ENCODE data around the gene RAB11FIP4. TPM values are rescaled to one million over a fixed set of nuclear protein-coding genes. Genes with fewer than 3 reads are reported as not detected.
A peak's percentile ranks its signal among the peaks of the same experiment; 100 is the strongest.

Gene RAB11FIP4
- total and polyA plus RNA-seq, 10 of the 15 experiments (the other 5 are each of a cell fraction or from before 2014, with no cell fraction given), result 1.4 to 27.0 (median 17.6) TPM

DNA sequence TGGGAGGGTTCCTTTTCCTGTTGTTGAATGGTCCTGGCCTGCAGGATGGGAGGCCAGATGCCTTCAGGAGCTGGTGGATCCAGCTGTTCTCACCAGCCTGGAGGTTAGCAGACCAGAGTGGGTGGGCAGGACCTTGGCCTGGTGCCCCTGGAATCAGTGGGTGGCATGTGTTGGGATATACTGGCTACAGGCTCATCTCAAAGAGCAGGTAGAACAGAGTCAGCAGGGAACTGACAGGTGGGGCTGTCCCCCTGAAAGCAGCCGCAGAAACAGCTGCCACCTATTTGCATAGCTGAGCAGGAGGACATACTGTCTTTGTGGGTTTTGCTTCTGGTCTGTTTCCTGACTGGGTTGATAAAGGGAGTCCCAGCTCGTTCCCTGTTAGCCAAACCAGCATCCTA is 144.1 kb downstream of the RAB11FIP4 start (continued):
- no peak for TF ChIP-seq GATAD2B (conservative IDR thresholded peaks at IDR 0.05; ENCODE audit: low read depth)
- peak; percentile 94 for TF ChIP-seq TCF3 (IDR thresholded peaks at IDR 0.05; ENCODE audit: borderline replicate concordance, insufficient read depth, low read depth, low read length)
- 0 out of 2 replicates have a peak, but pooled peaks have one; percentile 53 for TF ChIP-seq YY1 (IDR thresholded peaks at IDR 0.05; ENCODE audit: low read depth, low read length)
- TF ChIP-seq, protein P1, sequence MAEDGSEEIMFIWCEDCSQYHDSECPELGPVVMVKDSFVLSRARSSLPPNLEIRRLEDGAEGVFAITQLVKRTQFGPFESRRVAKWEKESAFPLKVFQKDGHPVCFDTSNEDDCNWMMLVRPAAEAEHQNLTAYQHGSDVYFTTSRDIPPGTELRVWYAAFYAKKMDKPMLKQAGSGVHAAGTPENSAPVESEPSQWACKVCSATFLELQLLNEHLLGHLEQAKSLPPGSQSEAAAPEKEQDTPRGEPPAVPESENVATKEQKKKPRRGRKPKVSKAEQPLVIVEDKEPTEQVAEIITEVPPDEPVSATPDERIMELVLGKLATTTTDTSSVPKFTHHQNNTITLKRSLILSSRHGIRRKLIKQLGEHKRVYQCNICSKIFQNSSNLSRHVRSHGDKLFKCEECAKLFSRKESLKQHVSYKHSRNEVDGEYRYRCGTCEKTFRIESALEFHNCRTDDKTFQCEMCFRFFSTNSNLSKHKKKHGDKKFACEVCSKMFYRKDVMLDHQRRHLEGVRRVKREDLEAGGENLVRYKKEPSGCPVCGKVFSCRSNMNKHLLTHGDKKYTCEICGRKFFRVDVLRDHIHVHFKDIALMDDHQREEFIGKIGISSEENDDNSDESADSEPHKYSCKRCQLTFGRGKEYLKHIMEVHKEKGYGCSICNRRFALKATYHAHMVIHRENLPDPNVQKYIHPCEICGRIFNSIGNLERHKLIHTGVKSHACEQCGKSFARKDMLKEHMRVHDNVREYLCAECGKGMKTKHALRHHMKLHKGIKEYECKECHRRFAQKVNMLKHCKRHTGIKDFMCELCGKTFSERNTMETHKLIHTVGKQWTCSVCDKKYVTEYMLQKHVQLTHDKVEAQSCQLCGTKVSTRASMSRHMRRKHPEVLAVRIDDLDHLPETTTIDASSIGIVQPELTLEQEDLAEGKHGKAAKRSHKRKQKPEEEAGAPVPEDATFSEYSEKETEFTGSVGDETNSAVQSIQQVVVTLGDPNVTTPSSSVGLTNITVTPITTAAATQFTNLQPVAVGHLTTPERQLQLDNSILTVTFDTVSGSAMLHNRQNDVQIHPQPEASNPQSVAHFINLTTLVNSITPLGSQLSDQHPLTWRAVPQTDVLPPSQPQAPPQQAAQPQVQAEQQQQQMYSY (CRISPR knock-in tag; IDR thresholded peaks at IDR 0.05), result no peak
- TF ChIP-seq SPI1 (IDR thresholded peaks at IDR 0.05; ENCODE audit: borderline replicate concordance, insufficient read depth, low read depth, low read length), result peak; percentile 35; the same call in 1 of the 2 replicates
- peak; percentile 12 for TF ChIP-seq MEF2B (IDR thresholded peaks at IDR 0.05; ENCODE audit: partially characterized antibody, poor library complexity, severe bottlenecking)
- TF ChIP-seq CHD1 (IDR thresholded peaks at IDR 0.05; ENCODE audit: low read depth, low read length), result no peak
- peak; percentile 51 for TF ChIP-seq CUX1 (IDR thresholded peaks at IDR 0.05; ENCODE audit: insufficient replicate concordance, low read depth, low read length)
- TF ChIP-seq, protein P2, sequence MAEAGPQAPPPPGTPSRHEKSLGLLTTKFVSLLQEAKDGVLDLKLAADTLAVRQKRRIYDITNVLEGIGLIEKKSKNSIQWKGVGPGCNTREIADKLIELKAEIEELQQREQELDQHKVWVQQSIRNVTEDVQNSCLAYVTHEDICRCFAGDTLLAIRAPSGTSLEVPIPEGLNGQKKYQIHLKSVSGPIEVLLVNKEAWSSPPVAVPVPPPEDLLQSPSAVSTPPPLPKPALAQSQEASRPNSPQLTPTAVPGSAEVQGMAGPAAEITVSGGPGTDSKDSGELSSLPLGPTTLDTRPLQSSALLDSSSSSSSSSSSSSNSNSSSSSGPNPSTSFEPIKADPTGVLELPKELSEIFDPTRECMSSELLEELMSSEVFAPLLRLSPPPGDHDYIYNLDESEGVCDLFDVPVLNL (IDR thresholded peaks at IDR 0.05; ENCODE audit: low read depth, low read length), result no peak
- TF ChIP-seq FOXM1 (IDR thresholded peaks at IDR 0.05; ENCODE audit: low read depth, low read length), result no peak
- peak; percentile 91 for TF ChIP-seq RUNX3 (IDR thresholded peaks at IDR 0.05; ENCODE audit: low read length)
- TF ChIP-seq EGR1 (IDR thresholded peaks at IDR 0.05; ENCODE audit: borderline replicate concordance in 1 of 2, low read depth in 2 of 2, low read length in 2 of 2), result no peak
- peak; percentile 61; the same call in 1 of the 2 replicates for TF ChIP-seq DPF2 (IDR thresholded peaks at IDR 0.05)
- peak; percentile 73 for TF ChIP-seq IKZF1 (conservative IDR thresholded peaks at IDR 0.05)
- no peak for TF ChIP-seq RAD51 (IDR thresholded peaks at IDR 0.05)
- TF ChIP-seq ATF7 (IDR thresholded peaks at IDR 0.05; ENCODE audit: low read depth), result peak; percentile 24; the same call in 1 of the 2 replicates
- TF ChIP-seq MXI1 (IDR thresholded peaks at IDR 0.05; ENCODE audit: low read depth, low read length), result no peak
- TF ChIP-seq ZNF622 (IDR thresholded peaks at IDR 0.05), result no peak
